ENCODE data around the gene XRCC3.

Gene XRCC3

GRCh38 chr14:103734081-103734888 lies 19.0 kb upstream of the XRCC3 start:
- Mint-ChIP-seq H3K9me3 (no peaks in the 10 kb centered on the region), H3K4me1 (no peaks in the 10 kb centered on the region), H3K27me3 (ENCODE audit: low read depth) (no peaks in the 10 kb centered on the region), H3K27ac (peak overlapping the region in 1 of 3 experiments; percentile 32), H3K4me3 (no peak overlapping the region), H3K36me3 (ENCODE audit: low read depth) (peaks cover 38% of the 10 kb centered on the region)
- no peak for TF ChIP-seq CTCF (IDR thresholded peaks at IDR 0.05; ENCODE audit: unreplicated experiment in 3 of 3)

- no peak for TF ChIP-seq CTCF (IDR thresholded peaks at IDR 0.05; ENCODE audit: unreplicated experiment in 3 of 3)
- Mint-ChIP-seq H3K27ac (peak overlapping the region in 1 of 3 experiments; percentile 85), H3K36me3 (ENCODE audit: low read depth) (peaks cover 44% of the 10 kb centered on the region), H3K4me3 (no peak overlapping the region), H3K27me3 (ENCODE audit: low read depth) (no peaks in the 10 kb centered on the region), H3K4me1 (peaks cover under 1% of the 10 kb centered on the region), H3K9me3 (no peaks in the 10 kb centered on the region)
Measured at GRCh38 chr14:103733651-103734050, 18.4 kb upstream of the XRCC3 start.

- peaks cover 42% of the 10 kb centered on the region for H3K36me3 Mint-ChIP-seq (ENCODE audit: low read depth)
- no peak for TF ChIP-seq CTCF (IDR thresholded peaks at IDR 0.05; ENCODE audit: unreplicated experiment in 3 of 3)
- no peaks in the 10 kb centered on the region for H3K27me3 Mint-ChIP-seq (ENCODE audit: low read depth)
- H3K4me1 Mint-ChIP-seq, result peaks cover 5% of the 10 kb centered on the region
- no peak overlapping the region for H3K4me3 Mint-ChIP-seq
- H3K27ac Mint-ChIP-seq, result peak overlapping the region in 1 of 3 experiments; percentile 85
- no peaks in the 10 kb centered on the region for H3K9me3 Mint-ChIP-seq
Measured at GRCh38 chr14:103732868-103733620, 17.8 kb upstream of the XRCC3 start.

GRCh38 chr14:103731916-103732867 lies 16.9 kb upstream of the XRCC3 start:
- Mint-ChIP-seq H3K9me3 (no peaks in the 10 kb centered on the region), H3K27me3 (ENCODE audit: low read depth) (no peaks in the 10 kb centered on the region), H3K4me3 (no peak overlapping the region), H3K27ac (peak overlapping the region in 1 of 3 experiments; percentile 85), H3K4me1 (peaks cover 5% of the 10 kb centered on the region), H3K36me3 (ENCODE audit: low read depth) (peaks cover 36% of the 10 kb centered on the region)
- no peak for TF ChIP-seq CTCF (IDR thresholded peaks at IDR 0.05; ENCODE audit: unreplicated experiment in 3 of 3)

- Mint-ChIP-seq H3K27me3 (ENCODE audit: low read depth) (no peaks in the 10 kb centered on the region), H3K36me3 (ENCODE audit: low read depth) (peaks cover 36% of the 10 kb centered on the region), H3K27ac (no peak overlapping the region), H3K9me3 (no peaks in the 10 kb centered on the region), H3K4me1 (peaks cover 5% of the 10 kb centered on the region), H3K4me3 (no peak overlapping the region)
- no peak for TF ChIP-seq CTCF (IDR thresholded peaks at IDR 0.05; ENCODE audit: unreplicated experiment in 3 of 3)
Measured at GRCh38 chr14:103731481-103731880, 16.2 kb upstream of the XRCC3 start.
